Activated naive CD4-positive, alpha-beta T cell treated with anti-CD3 and anti-CD28 coated beads for 36 hours (primary cell): ENCODE measurements around the gene ARHGAP6. TPM values are rescaled to one million over a fixed set of nuclear protein-coding genes. Genes with fewer than 3 reads are reported as not detected.

Experiments used
- CTCF ChIA-PET: fragments of 350-600 bp; sonication (Branson Sonifier 250); formaldehyde crosslinking; loops from one replicate; lab custom pipeline; 2021; ENCODE audit warnings: antibody characterized with exemption; lab: Charles Lee
- DNase-seq: peaks from one replicate; pipeline ENCODE4 v3.0.0-alpha.2; 2020
- H3K27ac Mint-ChIP-seq: one replicate; pipeline ENCODE4 v1.8.0; 2021; ENCODE audit warnings: mild to moderate bottlenecking, mixed read lengths
- H3K27me3 Mint-ChIP-seq: one replicate; pipeline ENCODE4 v1.8.0; 2021; ENCODE audit warnings: low read depth, mixed read lengths
- H3K36me3 Mint-ChIP-seq: one replicate; pipeline ENCODE4 v1.8.0; 2021; ENCODE audit warnings: low read depth, mixed read lengths
- H3K4me1 Mint-ChIP-seq: one replicate; pipeline ENCODE4 v1.8.0; 2021; ENCODE audit warnings: low read depth, mixed read lengths
- H3K4me3 Mint-ChIP-seq: one replicate; pipeline ENCODE4 v1.8.0; 2021; ENCODE audit warnings: mild to moderate bottlenecking, moderate library complexity, mixed read lengths
- H3K9me3 Mint-ChIP-seq: one replicate; pipeline ENCODE4 v1.8.0; 2021; ENCODE audit warnings: mixed read lengths
- intact Hi-C: fragments of 100-400 bp; cut with micrococcal nuclease; formaldehyde crosslinking; loops from one replicate; pipeline ENCODE4 v1.15.1; 2023
- total RNA-seq, 2 experiments: library from RNA; stranded (reverse); gene quantifications; one replicate each; pipeline ENCODE4 v1.2.3, GENCODE V29; 2021

Gene ARHGAP6
- total RNA-seq, 2 experiments from 2014 or later = not detected

DNA sequence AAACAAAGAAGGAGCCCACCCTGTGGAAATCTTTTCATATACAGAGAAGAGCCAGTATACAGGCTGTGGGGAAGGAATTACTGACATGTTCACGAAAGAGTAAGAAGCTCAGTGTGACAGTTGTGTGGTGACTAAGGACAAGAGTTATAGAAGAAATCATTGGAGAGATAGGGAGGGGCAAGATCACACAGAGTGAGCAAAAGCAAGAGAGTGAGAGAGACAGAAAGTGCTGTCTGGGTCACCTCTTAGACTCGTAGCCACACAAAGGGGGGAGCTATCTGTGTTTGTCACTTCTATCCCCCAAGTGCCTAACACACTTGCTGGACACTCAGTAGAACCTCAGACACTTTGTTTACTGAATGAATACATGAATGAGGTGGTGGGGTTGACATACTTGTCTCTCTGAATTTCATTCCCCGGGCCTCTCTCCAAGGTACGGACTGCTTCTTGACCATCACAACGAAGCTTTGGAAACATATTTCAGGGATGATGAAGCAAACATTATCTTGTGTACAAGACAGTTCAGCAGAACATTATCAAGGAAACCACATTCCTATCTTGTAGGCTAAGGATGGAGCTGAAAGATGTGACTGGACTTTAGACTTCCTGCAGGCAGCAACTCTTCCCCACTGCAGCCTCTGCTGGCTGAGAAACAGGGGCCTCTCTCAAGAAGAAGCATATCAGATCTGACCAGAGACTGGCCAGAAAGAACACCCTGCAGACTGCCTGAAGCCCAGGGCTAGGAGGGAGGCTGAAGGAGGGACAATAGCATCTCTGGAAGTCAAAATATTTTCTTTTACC, 204.3 kb downstream of the ARHGAP6 start:
- no peaks in the 10 kb centered on the region for H3K4me1 Mint-ChIP-seq
- H3K36me3 Mint-ChIP-seq = no peaks in the 10 kb centered on the region
- no peak for DNase-seq
- intact Hi-C loops = no loop called here
- CTCF ChIA-PET = no interaction called here
- H3K27me3 Mint-ChIP-seq = peaks cover 8% of the 10 kb centered on the region
- H3K9me3 Mint-ChIP-seq = no peaks in the 10 kb centered on the region
- H3K27ac Mint-ChIP-seq = no peak overlapping the region
- H3K4me3 Mint-ChIP-seq = no peak overlapping the region

DNA sequence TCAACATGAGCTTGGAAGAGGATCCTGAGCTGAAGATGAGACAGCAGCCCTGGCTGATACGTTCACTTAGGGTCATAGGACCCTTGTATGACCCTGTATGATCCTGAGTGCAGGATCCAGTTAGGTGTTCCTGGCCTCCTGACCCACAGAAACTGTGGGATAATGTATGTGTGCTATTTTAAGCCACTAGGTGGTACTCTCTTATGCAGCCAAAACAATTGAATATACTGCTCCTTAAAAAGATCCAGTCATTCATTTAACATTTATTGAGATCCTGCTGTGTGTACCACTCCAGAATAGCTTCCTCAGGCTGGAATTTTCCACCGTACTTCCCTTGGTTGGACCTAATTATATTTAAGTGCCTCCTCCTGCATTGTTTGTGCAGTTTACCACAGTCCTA, 205.4 kb downstream of the ARHGAP6 start:
- no peak overlapping the region for H3K27ac Mint-ChIP-seq
- CTCF ChIA-PET = no interaction called here
- no peaks in the 10 kb centered on the region for H3K9me3 Mint-ChIP-seq
- intact Hi-C loops = no loop called here
- H3K4me1 Mint-ChIP-seq = no peaks in the 10 kb centered on the region
- no peak for DNase-seq
- no peak overlapping the region for H3K4me3 Mint-ChIP-seq
- H3K27me3 Mint-ChIP-seq = peaks cover 8% of the 10 kb centered on the region
- no peaks in the 10 kb centered on the region for H3K36me3 Mint-ChIP-seq

DNA sequence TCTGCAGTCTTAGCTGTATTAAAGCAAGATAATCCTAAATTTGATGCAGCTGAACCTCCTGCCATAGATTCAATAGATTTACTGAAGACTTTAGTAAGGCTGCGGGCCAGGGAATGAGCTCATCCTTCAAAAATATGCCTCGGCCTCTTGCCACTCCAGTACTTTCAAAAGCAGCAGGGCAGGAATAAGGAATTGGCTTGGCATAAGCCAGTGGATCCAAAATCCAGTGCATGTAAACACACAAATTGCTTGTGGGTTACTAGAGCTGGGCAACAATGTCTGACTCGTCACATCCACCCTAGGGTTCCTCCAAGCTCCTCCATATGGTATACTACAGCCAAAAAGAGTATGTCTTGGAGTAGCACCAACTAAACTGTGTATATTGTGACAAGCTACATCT, 207.6 kb downstream of the ARHGAP6 start:
- Mint-ChIP-seq H3K27ac (no peak overlapping the region), H3K4me3 (no peak overlapping the region), H3K36me3 (no peaks in the 10 kb centered on the region), H3K27me3 (peaks cover 8% of the 10 kb centered on the region), H3K9me3 (no peaks in the 10 kb centered on the region), H3K4me1 (no peaks in the 10 kb centered on the region)
- intact Hi-C loops = no loop called here
- CTCF ChIA-PET = no interaction called here
- DNase-seq = no peak

DNA sequence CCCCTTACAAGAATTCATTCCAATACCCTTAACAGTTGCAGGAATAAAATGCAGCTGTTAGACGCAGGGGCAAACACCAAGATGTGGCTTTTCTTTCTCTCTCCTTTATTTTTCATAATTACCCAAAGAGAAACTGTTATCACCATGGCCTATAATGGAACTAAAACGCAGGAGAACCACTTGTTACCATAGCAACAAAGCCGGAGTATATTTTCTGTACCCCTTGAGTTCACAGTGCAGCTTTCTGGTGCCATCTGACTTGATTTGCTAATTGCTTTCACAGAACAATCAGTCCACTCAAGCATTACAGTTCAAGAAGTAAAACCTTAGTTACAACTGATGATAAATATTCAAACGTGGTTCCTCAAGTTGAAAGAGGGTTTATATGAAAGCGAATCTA, 214.6 kb downstream of the ARHGAP6 start:
- Mint-ChIP-seq H3K4me1 (no peaks in the 10 kb centered on the region), H3K27ac (no peak overlapping the region), H3K4me3 (no peak overlapping the region), H3K9me3 (no peaks in the 10 kb centered on the region), H3K27me3 (no peaks in the 10 kb centered on the region), H3K36me3 (no peaks in the 10 kb centered on the region)
- DNase-seq = no peak
- CTCF ChIA-PET = no interaction called here
- intact Hi-C loops = no loop called here

DNA sequence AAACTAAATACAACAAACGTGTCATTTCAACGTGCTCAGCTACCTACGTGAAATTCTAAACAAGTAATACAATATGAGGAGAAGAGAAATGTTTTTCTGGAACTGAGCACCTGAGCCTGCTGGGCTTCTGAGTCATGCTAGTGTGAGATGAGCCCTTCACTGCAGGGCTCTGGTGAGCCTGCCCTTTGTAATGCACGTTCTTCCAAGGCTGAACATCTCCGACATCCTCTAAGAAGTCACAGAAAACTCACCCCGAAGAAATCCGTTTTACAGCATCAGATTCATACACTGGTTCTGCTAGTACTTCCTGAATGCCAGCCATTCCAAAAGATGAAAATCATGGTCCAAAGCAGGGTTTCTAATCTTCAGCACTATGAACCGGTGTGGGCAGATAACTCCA, 215.4 kb downstream of the ARHGAP6 start:
- no peaks in the 10 kb centered on the region for H3K27me3 Mint-ChIP-seq
- CTCF ChIA-PET = no interaction called here

DNA sequence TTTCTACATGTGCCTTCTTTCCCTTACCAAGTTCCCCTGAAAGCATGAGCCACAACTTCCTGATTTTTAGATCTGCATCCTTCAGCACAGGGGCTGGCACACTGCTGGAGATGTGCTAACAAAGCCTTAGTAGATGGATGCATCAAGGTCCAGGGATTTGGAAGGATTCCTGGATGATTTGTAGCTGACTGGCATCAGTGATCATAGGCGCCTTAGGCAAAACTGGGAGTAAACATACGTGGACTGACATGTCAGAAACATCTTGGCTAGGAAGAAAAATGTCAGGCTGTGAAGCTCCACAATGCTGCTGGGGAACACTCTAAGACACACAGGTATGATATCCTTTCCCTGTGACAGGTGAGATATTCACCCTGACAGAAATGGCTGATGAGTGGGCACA, 216.1 kb downstream of the ARHGAP6 start:
- no peaks in the 10 kb centered on the region for H3K27me3 Mint-ChIP-seq
- H3K36me3 Mint-ChIP-seq = no peaks in the 10 kb centered on the region
- no peak overlapping the region for H3K4me3 Mint-ChIP-seq
- DNase-seq = no peak
- no peaks in the 10 kb centered on the region for H3K4me1 Mint-ChIP-seq
- no peak overlapping the region for H3K27ac Mint-ChIP-seq
- no peaks in the 10 kb centered on the region for H3K9me3 Mint-ChIP-seq
- intact Hi-C loops = no loop called here
- CTCF ChIA-PET = no interaction called here

More for the DNA sequence above, 215.4 kb downstream of the ARHGAP6 start:
- no peaks in the 10 kb centered on the region for H3K4me1 Mint-ChIP-seq
- no peak for DNase-seq
- H3K4me3 Mint-ChIP-seq = no peak overlapping the region
- no peaks in the 10 kb centered on the region for H3K36me3 Mint-ChIP-seq
- intact Hi-C loops = no loop called here
- H3K9me3 Mint-ChIP-seq = no peaks in the 10 kb centered on the region
- no peak overlapping the region for H3K27ac Mint-ChIP-seq

DNA sequence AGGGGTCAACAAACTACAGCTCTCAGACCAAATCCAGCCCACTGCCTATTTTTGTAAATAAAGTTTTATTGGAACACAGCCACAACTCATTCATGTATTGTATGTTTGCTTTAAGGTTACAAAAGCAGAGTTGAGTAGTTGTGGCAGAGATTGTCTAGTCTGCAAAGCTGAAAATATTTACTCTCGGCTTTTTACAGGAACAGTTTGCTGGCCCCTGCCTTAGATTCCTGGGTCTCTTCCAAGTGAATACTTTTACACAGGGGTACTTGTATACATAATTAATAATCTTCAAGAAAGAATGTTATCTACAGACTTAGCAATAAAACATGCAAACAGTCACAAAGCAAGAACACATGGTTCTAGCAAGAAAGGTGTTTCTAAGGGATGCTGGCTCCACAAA, 218.3 kb downstream of the ARHGAP6 start:
- intact Hi-C loops = no loop called here
- H3K27ac Mint-ChIP-seq = no peak overlapping the region
- H3K9me3 Mint-ChIP-seq = no peaks in the 10 kb centered on the region
- CTCF ChIA-PET = no interaction called here
- no peaks in the 10 kb centered on the region for H3K4me1 Mint-ChIP-seq
- no peak for DNase-seq
- H3K4me3 Mint-ChIP-seq = no peak overlapping the region
- no peaks in the 10 kb centered on the region for H3K36me3 Mint-ChIP-seq
- no peaks in the 10 kb centered on the region for H3K27me3 Mint-ChIP-seq

DNA sequence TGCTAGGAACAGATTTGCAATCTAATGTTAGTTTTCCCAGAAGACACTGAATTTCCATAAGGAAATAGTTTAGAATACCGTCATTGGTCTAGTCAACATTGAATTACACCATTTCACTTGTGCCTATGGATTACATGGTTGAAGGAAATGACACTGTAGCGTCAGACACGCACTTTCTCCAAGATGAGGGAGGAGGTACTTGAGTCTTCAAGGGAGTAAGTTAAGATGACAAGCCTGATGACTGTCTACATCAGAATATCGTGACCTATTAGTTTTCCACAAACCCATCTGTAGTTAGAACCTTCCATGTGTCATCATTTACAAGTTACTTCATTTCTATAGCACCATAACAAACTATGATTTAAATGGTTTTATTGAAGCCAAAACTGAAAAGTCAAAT, 218.8 kb downstream of the ARHGAP6 start:
- Mint-ChIP-seq H3K4me3 (no peak overlapping the region), H3K9me3 (no peaks in the 10 kb centered on the region), H3K27me3 (no peaks in the 10 kb centered on the region), H3K4me1 (no peaks in the 10 kb centered on the region), H3K27ac (no peak overlapping the region), H3K36me3 (no peaks in the 10 kb centered on the region)
- CTCF ChIA-PET = no interaction called here
- DNase-seq = no peak
- intact Hi-C loops = no loop called here

DNA sequence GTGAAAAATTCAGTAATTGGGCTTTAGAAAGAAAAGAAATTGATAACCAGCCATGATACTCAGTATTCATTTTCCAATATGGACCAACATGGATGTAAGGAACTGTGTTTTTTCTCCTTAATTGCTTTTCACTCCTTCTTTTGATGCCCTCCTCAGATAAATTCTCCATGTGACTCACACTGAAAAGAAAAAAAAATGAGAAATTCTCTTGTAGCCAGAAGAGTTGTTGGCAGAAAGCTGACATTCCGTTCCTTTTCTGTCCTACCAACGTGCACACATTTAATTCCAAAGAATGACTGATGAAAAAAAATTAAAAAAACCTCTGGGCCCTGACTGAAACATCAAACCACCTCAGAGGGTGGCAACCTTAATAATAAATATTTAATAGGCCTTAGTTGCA, 219.4 kb downstream of the ARHGAP6 start:
- intact Hi-C loops = no loop called here
- Mint-ChIP-seq H3K27me3 (no peaks in the 10 kb centered on the region), H3K4me3 (no peak overlapping the region), H3K27ac (no peak overlapping the region), H3K36me3 (no peaks in the 10 kb centered on the region), H3K9me3 (no peaks in the 10 kb centered on the region), H3K4me1 (no peaks in the 10 kb centered on the region)
- no peak for DNase-seq
- CTCF ChIA-PET = no interaction called here

DNA sequence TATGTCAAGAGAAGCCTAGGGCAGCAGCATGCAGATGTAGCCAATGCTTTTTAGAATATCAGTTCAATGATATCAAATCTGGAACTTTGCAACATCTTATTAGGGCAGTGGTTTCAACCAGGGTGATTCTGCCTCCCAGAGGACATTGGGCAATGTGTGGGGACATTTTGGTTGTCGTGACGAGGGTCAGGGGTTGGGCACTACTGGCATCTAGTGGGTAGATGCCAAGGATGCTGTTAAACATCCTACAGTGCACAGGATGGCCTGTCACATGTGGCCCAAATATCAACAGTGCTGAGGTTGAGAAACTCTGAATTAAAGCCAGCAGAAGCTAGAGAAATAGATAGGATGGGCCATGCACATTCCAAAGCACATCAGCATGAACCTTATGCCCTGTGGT, 220.2 kb downstream of the ARHGAP6 start:
- no peaks in the 10 kb centered on the region for H3K27me3 Mint-ChIP-seq
- intact Hi-C loops = no loop called here
- H3K36me3 Mint-ChIP-seq = no peaks in the 10 kb centered on the region
- H3K4me1 Mint-ChIP-seq = no peaks in the 10 kb centered on the region
- no peak for DNase-seq
- CTCF ChIA-PET = no interaction called here
- H3K4me3 Mint-ChIP-seq = no peak overlapping the region
- H3K9me3 Mint-ChIP-seq = no peaks in the 10 kb centered on the region
- no peak overlapping the region for H3K27ac Mint-ChIP-seq

DNA sequence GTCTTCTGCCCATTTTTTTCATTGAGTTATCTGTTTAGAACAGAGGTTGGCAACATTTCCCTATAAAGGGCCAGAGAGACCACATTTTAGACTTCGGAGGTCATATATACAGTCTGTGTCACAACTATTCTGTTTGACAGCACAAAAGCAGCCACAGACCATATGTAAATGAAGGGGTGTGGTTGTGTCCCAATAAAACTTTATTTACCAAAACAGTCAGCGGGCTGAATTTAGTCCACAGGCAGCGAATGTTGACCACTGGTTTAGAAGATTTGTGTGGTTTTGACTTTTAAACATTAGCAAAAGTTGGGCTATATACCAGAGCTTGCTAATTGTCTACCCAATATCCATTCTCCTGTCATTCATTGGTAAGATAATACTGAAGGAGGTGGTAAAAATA, 221.7 kb downstream of the ARHGAP6 start:
- H3K36me3 Mint-ChIP-seq = no peaks in the 10 kb centered on the region
- no peaks in the 10 kb centered on the region for H3K4me1 Mint-ChIP-seq
- intact Hi-C loops = no loop called here
- no peaks in the 10 kb centered on the region for H3K27me3 Mint-ChIP-seq
- no peak overlapping the region for H3K27ac Mint-ChIP-seq
- no peak overlapping the region for H3K4me3 Mint-ChIP-seq
- CTCF ChIA-PET = no interaction called here
- no peak for DNase-seq
- no peaks in the 10 kb centered on the region for H3K9me3 Mint-ChIP-seq

DNA sequence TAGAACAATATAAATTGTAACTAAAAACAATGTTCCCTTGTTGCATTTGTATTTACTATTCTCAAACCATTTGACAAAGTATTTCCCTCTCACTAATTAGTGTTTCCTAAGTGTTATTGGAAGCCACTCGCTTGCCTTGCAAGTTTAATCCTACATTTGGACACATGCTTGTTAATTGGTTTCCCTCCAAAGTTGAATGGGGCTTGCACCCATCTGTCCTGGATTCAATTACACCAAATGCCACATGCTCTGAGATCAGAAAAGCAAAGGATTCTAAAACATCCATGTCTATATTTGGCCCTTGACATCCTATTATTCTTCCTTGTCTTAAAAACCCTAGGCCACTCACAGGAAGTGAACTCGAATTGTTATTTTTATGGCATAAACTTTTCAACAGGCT, 225.9 kb downstream of the ARHGAP6 start:
- no peaks in the 10 kb centered on the region for H3K36me3 Mint-ChIP-seq
- intact Hi-C loops = no loop called here
- H3K4me3 Mint-ChIP-seq = no peak overlapping the region
- no peaks in the 10 kb centered on the region for H3K27me3 Mint-ChIP-seq
- H3K9me3 Mint-ChIP-seq = no peaks in the 10 kb centered on the region
- CTCF ChIA-PET = no interaction called here
- no peak for DNase-seq
- H3K4me1 Mint-ChIP-seq = no peaks in the 10 kb centered on the region
- H3K27ac Mint-ChIP-seq = no peak overlapping the region

DNA sequence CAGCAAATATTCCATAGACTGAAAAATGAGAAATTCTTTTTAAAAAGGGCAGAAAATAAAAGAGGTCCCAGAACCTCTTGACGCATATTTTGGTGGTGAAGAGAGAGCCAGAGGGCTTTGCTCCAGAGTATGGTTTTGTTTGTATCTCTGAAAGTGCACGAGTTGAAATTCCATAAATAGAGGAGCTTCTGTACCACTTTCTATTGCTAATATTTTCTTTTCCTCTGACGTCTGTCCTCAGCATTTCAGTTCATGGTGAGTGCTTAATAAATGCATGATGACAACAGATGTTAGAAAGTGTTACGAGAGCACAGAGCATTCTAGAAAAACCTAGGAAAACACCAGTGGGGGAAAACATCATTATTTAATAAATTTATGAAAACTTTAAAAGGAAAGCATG, 227.0 kb downstream of the ARHGAP6 start:
- Mint-ChIP-seq H3K9me3 (no peaks in the 10 kb centered on the region), H3K36me3 (no peaks in the 10 kb centered on the region), H3K4me3 (no peak overlapping the region), H3K27me3 (no peaks in the 10 kb centered on the region), H3K27ac (no peak overlapping the region), H3K4me1 (no peaks in the 10 kb centered on the region)
- no peak for DNase-seq
- intact Hi-C loops = no loop called here
- CTCF ChIA-PET = no interaction called here
